GM12878 (cell line): ENCODE data around the gene CDC42BPB.

ENCODE experiments used
- CBX5 ChIP-seq: sonication (generic); IDR thresholded peaks from 2 replicates; pipeline ENCODE4 v1.6.1; 2016; ENCODE audit warnings: low read depth, moderate library complexity, mild to moderate bottlenecking, inconsistent platforms
- POLR2AphosphoS5 ChIP-seq: IDR thresholded peaks from 2 replicates; pipeline ENCODE4 v1.6.1; 2011; ENCODE audit warnings: mild to moderate bottlenecking, low read length, inconsistent platforms
- YY1 ChIP-seq: IDR thresholded peaks from 2 replicates; pipeline ENCODE4 v1.6.1; 2011; ENCODE audit warnings: low read depth, mild to moderate bottlenecking, low read length
- TF ChIP-seq, protein P1 (sequence below): IDR thresholded peaks from 2 replicates; pipeline ENCODE4 v1.6.1; 2012; ENCODE audit warnings: low read length, inconsistent platforms

DNA sequence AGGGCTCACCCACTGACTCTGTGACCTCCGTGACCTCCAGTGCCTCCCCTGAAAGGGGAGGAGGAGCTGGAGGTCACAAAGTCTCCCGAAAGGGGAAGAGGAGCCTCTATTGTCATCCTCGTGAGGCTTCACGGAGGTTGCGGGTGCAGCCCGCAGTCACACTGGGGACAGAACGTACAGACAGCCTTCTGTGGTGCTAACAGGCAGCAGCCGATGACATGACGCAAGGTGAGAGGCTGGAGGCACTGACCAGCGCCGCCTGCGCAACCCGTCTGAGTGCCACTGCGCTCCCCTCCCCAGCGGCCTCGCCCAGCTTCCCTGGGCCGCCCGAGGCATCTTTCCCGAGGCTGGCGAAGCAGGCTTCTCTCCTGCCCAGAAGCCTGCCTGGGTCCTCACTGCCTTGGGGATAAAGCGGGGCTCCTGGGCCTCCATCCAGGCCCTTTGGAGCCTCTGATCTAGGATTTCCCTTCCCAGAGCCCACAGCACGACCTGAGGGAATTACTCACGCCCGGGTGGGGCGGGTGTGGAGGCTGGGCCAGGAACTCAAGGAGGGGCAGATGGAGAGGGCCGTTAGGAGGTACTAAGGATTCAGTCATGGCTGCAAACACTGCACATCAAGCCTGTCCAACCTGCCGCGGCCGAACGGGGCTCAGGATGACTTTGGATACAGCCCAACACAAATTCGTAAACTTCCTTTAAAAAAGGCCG, 14.3 kb upstream of the CDC42BPB start:
- TF ChIP-seq YY1: no peak
- TF ChIP-seq POLR2AphosphoS5: no peak
- TF ChIP-seq CBX5: no peak
- TF ChIP-seq, protein P1, sequence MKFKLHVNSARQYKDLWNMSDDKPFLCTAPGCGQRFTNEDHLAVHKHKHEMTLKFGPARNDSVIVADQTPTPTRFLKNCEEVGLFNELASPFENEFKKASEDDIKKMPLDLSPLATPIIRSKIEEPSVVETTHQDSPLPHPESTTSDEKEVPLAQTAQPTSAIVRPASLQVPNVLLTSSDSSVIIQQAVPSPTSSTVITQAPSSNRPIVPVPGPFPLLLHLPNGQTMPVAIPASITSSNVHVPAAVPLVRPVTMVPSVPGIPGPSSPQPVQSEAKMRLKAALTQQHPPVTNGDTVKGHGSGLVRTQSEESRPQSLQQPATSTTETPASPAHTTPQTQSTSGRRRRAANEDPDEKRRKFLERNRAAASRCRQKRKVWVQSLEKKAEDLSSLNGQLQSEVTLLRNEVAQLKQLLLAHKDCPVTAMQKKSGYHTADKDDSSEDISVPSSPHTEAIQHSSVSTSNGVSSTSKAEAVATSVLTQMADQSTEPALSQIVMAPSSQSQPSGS: no peak
